ENCODE measurements around the gene TSHR.
"Not testable (repeated sequence)": the region's sequence is repeated elsewhere in the genome, so short reads cannot be mapped to it uniquely, and the experiment has no call there.

TSHR gene

DNA sequence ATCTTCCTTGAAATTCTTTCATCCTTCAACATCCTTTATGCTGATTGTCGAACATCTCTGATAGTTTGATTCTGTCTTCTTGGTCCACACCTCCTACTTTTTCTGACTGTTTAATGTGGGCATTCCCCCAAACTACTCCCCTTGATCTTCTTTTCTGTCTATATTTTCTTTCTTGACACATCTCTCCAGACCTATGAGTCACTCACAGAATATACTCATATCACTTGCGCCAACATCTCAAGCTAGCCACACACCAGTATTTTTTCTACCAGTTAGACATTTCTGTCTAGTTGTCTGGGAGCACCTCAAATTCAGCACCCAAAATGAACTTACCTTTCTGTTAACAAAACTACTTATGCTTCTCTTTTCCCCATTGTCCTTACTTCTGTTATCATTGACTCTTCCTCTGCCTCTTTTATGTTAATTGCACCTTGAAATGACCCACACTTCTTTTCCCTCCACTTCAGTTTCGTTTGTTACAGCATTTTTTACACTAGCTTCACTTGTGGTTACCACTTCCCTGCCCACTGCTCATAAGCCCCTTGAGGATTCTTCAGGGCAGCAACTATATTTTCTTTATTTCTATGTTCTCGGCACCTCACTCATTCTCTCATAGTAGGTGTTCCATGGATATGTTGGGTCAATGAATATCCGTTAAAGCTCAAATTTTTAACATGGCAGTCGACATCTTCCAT lies 33.5 kb downstream of the TSHR start:
- DNase-seq (ENCODE audit: low read depth in 1 of 2, low spot score in 1 of 2), result no peak

DNA sequence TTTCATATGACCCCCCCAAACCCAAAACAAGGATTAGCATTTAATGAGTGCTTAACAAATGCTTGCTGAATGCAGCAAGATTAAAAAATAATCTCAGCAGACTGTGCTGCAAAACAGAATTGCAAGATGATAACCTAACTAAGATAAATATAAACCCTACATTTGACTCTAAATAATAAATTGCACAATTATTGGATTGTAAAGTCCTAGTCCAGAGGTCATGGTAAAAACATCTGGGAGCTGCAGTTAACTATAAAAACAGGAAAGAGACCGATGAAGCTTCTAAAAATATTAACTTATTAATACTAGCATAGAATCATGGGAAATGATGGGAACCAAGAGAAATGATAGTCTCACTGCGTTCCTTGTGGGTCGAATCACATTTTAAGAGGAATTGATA lies 37.2 kb downstream of the TSHR start:
- DNase-seq (ENCODE audit: low read depth in 1 of 2, low spot score in 1 of 2), result no peak

DNA sequence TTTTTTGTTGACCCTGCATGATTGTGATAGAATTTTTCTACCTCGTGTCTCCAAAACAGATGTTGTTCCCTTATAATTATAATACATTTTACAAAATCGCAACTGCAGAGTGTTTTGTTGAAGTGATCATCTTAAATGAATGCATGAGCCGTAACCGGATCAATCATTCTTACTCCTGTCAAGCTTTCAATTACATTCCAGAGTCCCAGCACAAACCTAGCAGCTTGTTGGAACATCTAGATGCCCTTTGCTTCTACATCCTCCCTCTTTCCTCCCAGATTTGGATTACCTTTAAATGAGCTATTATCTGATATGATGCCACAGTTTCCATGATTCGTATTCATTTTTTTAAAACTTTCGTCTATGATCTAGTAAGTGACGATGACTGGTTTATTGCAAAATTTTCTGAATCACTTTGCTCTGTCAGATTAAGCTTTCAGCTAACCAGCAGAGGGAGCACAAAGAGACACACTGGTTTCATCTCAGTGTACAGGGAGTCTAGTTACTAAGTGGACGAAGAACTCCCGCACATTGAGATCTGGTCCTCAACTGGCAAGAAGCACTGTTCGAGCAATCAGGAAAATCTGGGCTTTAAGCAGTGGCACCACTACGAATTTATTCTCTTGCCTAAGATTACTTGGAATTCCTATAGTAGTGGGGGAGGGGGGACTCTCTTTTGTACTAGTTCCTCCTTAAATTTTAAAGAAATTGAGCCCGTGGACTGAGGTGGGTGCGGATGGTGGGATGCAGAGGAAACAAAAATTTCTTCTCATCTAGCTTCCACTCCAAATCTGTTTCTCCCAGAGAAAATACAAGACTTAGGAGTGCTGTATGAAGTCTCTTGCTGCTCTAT lies 40.9 kb downstream of the TSHR start:
- DNase-seq (ENCODE audit: low read depth in 1 of 2, low spot score in 1 of 2), result no peak

DNA sequence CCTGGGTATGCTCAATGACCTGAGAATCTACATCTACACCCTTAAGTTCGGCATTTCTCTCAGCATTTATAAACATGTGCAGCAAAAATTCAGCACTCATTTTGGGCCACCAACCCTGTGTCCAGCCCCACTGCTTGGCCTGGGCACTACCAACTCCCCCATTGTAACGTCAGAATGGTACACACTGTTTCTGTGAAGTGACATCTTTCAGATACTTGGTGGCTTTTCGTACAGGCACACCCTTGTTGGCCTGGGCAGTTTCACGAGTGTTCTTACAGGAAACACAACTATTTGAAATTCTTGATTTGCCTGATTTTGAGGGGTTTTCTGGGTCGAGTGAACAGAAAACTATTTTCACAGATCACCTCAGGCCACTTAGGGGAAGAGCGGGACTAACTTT lies 46.0 kb downstream of the TSHR start:
- DNase-seq (ENCODE audit: low read depth in 1 of 2, low spot score in 1 of 2), result no peak

DNA sequence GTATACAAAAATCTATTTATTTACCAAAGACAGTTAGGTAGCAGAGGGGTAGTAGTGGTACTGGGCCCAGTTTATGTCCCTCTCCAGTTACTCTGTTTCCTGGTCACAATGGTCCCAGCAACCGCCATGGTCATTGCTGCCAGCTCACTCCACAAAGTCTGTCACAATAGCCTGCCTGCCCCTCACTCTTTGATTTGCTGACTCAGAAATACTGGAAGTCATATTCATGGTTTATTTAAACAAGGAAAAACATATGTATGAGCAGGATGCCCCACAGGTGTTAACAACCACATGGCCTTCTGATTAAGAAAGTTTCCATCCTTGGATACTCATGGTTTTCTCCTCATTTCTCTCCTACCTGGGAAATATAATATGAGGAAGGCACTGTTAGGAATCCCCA lies 49.2 kb downstream of the TSHR start:
- DNase-seq (ENCODE audit: low read depth in 1 of 2, low spot score in 1 of 2), result no peak

DNA sequence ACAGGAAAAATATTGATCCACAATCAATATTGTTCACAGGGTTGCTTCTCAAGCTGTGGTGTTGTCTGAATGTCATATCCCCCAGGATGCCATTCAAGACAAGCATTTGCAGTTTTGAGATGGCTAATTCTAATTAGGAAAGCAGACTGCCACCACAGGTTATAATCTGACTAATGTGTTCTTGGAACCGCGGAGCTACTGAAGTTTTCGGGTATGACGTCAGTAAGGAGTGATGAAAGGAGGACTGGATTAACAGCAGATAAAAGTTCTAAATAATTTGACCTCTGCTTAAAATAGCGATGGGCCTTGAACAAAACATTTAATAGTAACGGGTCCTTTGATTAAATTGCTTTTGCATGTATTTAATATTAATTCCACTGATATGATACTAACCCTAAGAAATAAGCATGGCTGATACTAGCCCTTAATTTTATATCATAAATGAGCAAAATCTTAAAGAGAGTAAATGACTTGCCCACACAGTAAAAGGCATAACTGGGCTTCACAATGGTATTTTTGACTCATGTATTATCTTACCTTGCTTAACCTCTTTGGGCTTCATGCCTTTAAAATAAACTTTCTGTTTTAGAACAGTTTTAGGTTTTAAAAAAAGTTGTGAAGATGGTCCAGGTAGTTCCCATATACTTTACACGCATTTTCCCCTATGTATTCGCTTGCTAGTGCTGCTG lies 50.3 kb downstream of the TSHR start:
- no peak for DNase-seq (ENCODE audit: low read depth in 1 of 2, low spot score in 1 of 2)

DNA sequence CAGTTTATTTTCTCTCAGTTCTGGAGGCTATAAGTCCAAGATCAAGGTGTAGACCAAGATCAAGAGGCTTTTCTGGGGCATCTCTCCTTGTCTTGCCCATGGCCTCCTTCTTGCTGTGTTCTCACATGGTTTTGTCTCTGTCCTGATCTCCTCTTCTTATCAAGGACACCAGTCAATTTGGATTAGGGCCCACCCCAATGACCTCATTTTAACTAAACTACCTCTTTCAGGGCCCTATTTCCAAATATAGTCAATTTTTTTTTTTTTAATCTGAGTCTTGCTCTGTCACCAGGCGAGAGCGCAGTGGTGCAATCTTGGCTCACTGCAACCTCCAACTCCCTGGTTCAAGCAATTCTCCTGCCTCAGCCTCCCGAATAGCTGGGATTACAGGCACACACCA lies 50.8 kb downstream of the TSHR start:
- DNase-seq (ENCODE audit: low read depth in 1 of 2, low spot score in 1 of 2), result no peak

DNA sequence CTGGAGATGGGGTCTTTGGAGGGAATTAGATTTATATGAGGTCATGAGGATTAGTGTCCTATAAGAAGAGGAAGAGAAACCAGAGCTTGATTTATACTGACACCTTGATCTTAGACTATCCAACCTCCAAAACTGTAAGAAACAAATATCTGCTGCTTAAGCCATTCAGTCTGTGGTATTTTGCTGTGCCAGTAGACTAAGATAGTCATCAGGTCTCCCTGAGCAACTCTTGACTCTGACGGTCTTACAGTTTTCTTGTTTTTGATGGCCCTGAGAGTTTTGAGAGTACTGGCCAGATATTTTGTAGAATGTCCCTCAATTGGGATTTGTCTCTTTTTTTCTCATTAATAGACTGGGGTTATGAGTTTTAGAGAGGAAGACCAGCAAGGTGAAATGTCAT lies 51.7 kb downstream of the TSHR start:
- no peak for DNase-seq (ENCODE audit: low read depth in 1 of 2, low spot score in 1 of 2)

DNA sequence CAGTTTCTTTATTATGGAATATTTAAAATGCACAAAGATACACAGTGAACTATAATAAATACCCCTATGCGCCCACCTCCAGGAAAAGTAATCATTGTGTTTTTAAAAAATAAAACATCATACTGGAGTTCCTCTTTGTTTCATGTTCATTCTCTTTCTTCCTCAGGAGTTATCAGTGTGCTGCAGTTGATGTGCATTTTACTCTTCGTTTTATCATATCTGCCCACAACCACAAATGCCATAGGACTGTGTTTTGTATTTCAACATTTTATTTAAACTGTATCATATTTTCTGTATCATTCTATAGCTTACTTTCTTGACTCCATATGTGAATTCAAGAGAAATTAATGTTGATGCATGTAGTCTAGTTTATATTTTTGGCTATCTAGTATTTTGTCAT lies 53.9 kb downstream of the TSHR start:
- no peak for DNase-seq (ENCODE audit: low read depth in 1 of 2, low spot score in 1 of 2)

DNA sequence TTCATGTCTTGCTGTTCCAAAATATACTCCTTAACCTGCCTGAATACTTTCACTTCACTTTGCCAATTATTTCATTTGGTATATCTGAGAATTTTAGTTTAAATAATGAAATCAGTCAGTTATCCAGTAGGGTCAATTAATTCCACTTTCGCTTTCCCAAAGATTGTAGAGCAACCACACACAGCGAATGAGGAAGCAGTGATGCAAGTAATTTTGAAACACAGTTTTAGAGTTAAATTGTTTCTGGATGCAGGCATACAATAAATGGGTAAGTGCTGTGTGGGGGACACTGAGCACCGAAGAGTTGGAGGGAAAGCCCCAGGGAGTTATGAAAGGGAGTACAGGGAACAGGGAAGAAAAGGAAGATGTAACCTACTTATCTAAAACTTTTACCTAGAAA lies 62.8 kb downstream of the TSHR start:
- DNase-seq (ENCODE audit: low read depth in 1 of 2, low spot score in 1 of 2), result no peak

DNA sequence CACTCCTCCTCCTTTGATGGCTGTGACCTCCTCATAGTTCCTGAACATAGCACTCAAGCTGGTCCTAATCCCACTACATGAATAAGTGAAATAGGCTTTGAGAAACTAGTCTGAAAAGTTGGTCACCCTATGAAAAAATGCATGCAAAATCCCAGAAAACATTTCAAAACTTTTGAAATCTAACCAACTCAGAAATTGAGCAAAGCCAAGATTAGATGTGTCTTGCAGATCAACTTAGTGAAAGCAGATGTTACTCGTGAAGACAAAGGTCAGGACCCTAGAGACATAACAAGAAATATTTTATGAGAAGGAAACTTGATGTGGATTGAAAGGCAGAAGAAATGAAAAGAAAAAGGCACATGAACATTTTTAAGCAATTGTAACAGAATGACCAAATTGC lies 63.3 kb downstream of the TSHR start:
- DNase-seq (ENCODE audit: low read depth in 1 of 2, low spot score in 1 of 2), result no peak

DNA sequence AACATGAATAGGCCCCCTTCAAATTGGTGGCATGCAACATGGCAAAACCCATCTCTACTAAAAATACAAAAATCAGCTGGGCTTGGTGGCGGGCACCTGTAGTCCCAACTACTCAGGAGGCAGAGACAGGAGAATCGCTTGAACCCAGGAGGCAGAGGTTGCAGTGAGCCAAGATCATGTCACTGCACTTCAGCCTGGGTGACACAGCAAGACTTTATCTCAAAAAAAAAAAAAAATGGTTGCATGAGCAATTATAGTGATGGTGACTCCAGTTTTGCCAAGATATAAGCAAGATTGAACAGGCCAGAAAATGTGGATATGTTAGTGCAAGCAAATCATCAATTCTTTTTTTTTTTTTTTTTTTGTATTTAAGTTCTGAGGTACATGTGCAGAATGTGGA lies 63.7 kb downstream of the TSHR start:
- DNase-seq (ENCODE audit: low read depth in 1 of 2, low spot score in 1 of 2), result not testable (repeated sequence)

DNA sequence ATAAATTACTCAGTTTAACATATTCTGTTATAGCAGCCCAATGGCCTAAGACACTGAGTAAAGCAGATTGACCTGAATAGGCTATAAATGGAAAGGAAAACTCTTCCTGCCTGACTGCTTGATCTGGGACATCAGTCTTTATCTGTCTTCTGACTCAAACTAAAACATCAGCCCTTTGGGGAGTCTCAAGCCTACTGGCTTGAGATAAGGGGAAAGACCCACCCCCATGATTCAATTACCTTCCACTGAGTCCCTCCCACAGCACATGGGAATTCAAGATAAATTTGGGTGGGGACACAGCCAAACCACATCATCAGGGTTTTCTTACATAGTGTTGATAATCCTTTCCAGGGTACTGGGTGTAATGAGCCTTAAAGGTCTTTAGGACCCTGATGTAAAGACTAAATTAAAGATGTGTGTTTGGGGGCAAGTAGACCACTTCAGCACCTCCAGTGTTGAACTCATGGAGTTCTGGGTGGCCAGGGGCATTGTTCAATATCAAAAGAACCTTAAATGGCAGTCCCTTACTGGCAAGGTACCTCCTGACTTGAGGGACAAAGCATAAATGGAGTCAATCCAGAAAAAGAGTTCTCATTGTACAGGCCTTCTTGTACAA lies 67.8 kb downstream of the TSHR start:
- no peak for DNase-seq (ENCODE audit: low read depth in 1 of 2, low spot score in 1 of 2)

DNA sequence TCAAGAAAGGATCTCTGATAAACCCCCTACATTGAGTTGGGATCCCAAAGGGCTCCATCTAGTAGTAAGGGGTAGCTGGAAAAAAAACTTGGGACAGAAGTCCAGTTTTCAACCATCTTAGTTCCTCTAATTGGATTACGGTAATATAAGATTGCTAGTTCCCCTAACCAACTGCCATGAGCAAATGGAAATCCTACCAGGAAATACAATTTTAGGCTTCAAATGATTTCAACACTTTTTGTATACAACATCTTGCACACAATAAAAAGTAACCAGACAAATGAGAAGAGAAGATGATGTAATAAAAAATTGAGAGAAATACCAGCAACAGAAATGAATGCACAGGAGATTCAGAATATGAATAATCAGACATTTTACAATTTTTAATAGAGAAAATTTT lies 73.0 kb downstream of the TSHR start:
- DNase-seq (ENCODE audit: low read depth in 1 of 2, low spot score in 1 of 2), result no peak

DNA sequence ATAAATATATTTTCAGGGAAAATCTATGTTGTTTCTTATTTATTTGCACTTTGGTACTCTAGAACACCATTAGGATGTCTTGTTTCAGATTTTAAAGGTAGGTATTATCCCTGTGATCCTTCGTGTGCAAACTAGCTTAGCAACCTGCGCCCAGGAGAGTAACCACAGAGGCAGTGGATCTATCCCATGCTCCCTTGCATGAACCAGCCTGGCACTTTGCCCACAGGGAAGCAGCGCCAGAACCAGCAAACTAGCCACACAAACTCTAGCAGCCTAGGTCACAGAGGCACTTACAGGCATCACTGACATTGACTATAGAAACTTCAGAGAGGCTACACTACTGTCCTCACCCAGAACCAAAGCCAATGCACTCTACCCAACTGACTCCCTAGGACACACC lies 76.1 kb downstream of the TSHR start:
- no peak for DNase-seq (ENCODE audit: low read depth in 1 of 2, low spot score in 1 of 2)

DNA sequence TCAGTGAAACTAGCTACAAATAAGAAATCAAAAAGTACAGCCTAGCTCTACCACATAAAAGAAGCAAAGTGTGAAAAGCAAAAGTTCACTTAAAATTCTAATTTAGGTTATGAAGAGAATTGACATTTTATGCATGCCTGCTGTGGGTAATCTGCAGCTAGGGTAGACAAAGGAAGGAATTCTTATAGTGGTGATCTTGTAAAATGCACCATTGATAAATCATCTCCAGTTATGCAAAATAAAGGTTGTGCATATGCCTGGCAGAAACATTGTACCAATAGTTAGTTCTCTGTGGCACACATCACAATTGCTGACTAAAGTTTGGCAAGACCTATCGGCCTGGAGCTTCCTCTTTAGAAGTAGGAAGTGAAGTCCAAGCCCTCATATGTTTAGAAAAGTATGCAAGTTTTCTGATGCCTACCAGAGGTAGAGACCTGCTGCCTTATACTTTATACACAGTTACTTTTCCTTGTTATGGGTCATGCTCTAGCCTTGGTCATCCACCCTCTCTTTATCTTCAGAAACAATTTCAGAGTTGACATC lies 78.3 kb downstream of the TSHR start:
- no peak for DNase-seq (ENCODE audit: low read depth in 1 of 2, low spot score in 1 of 2)

DNA sequence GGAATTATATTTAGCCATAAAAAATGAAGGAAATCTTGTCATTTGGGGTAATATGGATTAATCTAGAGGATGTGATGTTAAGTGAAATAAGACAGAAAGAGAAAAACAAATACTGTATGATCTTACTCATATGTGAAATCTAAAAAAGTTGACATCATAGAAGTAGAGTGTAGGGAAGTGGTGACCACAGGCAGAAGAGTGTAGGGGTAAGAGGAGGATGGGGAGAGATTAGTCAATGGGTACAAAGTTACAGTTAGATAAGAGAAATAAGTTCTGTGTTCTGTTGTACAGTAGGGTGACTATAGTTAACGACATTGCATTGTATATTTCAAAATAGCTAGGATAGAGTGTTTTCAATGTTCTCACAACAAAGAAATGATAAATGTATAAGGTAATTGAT lies 87.0 kb downstream of the TSHR start:
- no peak for DNase-seq (ENCODE audit: low read depth in 1 of 2, low spot score in 1 of 2)

DNA sequence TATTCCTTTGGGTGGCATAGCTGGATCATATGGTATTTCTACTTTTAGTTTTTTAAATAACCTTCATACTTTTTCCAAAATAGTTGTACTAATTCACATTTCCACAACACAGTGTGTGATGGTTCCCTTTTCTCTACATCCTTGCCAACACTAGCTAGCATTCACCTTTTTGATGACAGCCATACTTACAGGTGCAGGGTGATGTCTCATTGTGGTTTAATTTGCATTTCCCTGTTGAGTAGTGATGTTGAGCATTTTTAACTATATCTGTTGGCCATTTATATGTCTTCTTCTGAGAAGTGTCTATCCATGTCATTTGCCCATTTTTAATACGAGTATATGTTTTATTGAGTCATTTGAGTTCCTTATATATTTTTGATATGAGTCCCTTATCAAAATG lies 96.1 kb downstream of the TSHR start:
- DNase-seq (ENCODE audit: low read depth in 1 of 2, low spot score in 1 of 2), result no peak

DNA sequence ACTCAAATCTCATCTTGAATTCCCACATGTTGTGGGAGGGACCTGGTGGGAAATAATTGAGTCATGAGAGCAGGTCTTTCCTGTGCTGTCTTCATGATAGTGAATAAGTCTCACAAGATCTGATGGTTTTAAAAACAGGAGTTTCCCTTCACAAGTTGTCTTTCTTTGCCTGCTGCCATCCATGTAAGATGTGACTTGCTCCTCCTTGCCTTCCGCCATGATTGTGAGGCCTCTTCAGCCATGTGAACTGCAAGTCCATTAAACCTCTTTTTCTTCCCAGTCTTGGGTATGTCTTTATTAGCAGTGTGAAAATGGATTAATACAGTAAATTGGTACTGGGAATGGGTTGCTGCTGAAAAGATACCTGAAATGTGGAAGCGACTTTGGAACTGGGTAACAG lies 98.6 kb downstream of the TSHR start:
- not testable (repeated sequence) for DNase-seq (ENCODE audit: low read depth in 1 of 2, low spot score in 1 of 2)

DNA sequence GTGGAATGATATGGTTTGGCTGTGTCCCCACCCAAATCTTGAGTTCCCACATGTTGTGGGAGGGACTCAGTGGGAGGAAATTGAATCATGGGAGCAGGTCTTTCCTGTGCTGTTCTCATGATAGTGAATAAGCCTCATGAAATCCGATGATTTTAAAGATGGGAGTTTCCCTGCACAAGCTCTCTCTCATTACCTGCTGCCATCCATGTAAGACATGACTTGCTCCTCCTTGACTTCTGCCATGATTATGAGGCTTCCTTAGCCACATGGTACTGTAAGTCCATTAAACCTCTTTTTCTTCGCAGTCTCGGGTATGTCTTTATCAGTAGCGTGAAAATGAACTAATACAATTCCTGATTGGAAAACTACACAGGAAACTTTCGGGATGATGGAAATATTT lies 100.5 kb downstream of the TSHR start:
- no peak for DNase-seq (ENCODE audit: low read depth in 1 of 2, low spot score in 1 of 2)

DNA sequence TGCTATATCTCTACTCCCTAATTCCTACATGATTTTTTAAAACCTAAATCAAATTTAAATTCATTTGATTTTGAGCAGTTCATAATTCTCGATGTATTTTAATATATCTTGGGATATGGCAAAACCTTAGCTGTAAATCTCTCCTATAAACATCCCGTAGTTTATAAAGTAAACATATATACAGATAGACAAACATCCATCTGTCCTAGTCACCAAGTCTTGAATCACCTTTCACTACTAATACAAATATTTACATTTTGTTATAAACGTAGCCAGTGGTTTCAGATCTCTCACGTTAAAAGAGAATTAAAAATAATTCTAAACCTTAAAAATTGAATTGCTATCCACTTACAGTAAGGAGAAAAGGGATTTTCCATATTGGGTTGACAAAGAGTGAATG lies 107.0 kb downstream of the TSHR start:
- no peak for DNase-seq (ENCODE audit: low read depth in 1 of 2, low spot score in 1 of 2)

DNA sequence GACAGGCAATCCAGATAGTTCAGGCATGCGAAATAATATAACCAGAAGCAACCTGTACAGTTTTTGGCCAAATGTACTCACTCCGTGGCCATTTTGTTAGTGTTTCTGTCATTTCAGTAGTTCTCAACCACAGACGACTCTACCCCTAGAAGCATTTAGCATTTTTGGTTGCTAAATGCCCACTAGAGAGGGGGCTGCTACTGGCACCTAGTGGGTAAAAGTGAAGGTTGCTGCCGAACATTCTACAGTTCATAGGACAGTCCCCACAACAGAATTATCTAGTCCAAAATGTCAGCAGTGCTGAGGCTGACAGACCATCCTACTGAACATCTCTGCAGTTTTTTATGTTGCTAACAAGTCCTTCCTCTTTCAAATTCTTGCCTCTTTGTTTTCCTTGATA lies 107.4 kb downstream of the TSHR start:
- no peak for DNase-seq (ENCODE audit: low read depth in 1 of 2, low spot score in 1 of 2)
